Endothelial cell of umbilical vein (primary cell): ENCODE measurements around the gene BBC3. TPM values are rescaled to one million over a fixed set of nuclear protein-coding genes. Genes with fewer than 3 reads are reported as not detected.

ENCODE experiments used
- BruUV-seq: library from RNA; stranded (reverse); fragments of 400-500 nt; replicated peaks from 2 replicates; lab custom pipeline; 2021; lab: Mats Ljungman, UMichigan
- CTCF ChIA-PET: fragments of 300-600, 350-600 bp; sonication (Branson Sonifier 250); formaldehyde crosslinking; loops from one replicate; lab custom pipeline; 2021; ENCODE audit warnings: antibody characterized with exemption, inconsistent platforms; lab: Charles Lee
- POLR2A ChIA-PET: fragments of 300-600, 350-600 bp; sonication (Branson Sonifier 250); formaldehyde crosslinking; loops from one replicate; lab custom pipeline; 2021; ENCODE audit warnings: antibody characterized with exemption, inconsistent platforms; lab: Charles Lee
- DNase-seq: peaks from one replicate; pipeline ENCODE4 v3.0.0-alpha.2; 2011; ENCODE audit warnings: low read depth, low spot score
- FAIRE-seq: peaks from 2 replicates; lab custom pipeline; 2011; peaks lifted over from hg19 to GRCh38; lab: Jason Lieb, UNC
- H2AFZ ChIP-seq: 2 replicates; pipeline ENCODE4 v1.6.0; 2012; ENCODE audit warnings: low read depth, low read length, control low read depth, inconsistent platforms
- H3K27ac ChIP-seq: 2 replicates; pipeline ENCODE4 v1.5.1; 2011; ENCODE audit warnings: low read depth, mild to moderate bottlenecking, control low read depth, low read length, moderate library complexity; ENCODE audit not compliant: insufficient read depth
- H3K27me3 ChIP-seq, 2 experiments: 2 replicates each; pipeline versions ENCODE4 v1.6.0 to v1.6.1; 2011; ENCODE audit warnings: low read length in 2 of 2, mixed read lengths in 1 of 2; ENCODE audit not compliant: control insufficient read depth in 2 of 2, insufficient read depth in 2 of 2
- H3K36me3 ChIP-seq, 2 experiments: 2 replicates in 1 of 2; 3 replicates in 1 of 2; pipeline ENCODE4 v1.5.1; 2011; ENCODE audit warnings: low read length in 2 of 2, mild to moderate bottlenecking in 1 of 2, moderate library complexity in 1 of 2; ENCODE audit not compliant: control insufficient read depth in 2 of 2, insufficient read depth in 2 of 2; ENCODE audit errors: extremely low read depth in 1 of 2
- H3K4me1 ChIP-seq: 3 replicates; pipeline ENCODE4 v1.5.1; 2011; ENCODE audit warnings: mild to moderate bottlenecking, low read length; ENCODE audit not compliant: control insufficient read depth, insufficient read depth; ENCODE audit errors: extremely low read depth
- H3K4me2 ChIP-seq: 2 replicates; pipeline ENCODE4 v1.6.1; 2011; ENCODE audit warnings: low read length, control low read depth, mixed read lengths; ENCODE audit not compliant: insufficient read depth
- H3K4me3 ChIP-seq, 3 experiments: fragments of 200-600 bp in 1 of 3; sonication (generic), shearing (Covaris generic) in 1 of 3; replicated peaks in 1 of 3; 2 replicates each; pipeline ENCODE4 v1.5.1; 2011 to 2016; ENCODE audit warnings: control low read depth in 3 of 3, low read length in 3 of 3, mild to moderate bottlenecking in 2 of 3, inconsistent platforms in 1 of 3, low read depth in 1 of 3, moderate library complexity in 1 of 3; ENCODE audit not compliant: insufficient read depth in 1 of 3
- H3K79me2 ChIP-seq: 2 replicates; pipeline ENCODE4 v1.6.0; 2012; ENCODE audit warnings: low read length, inconsistent platforms; ENCODE audit not compliant: control insufficient read depth, insufficient read depth
- H3K9ac ChIP-seq: replicated peaks from 2 replicates; pipeline ENCODE3; 2011; ENCODE audit warnings: low read length, control low read depth; ENCODE audit not compliant: insufficient read depth; ENCODE audit errors: extremely low read depth
- H3K9me1 ChIP-seq: replicated peaks from 3 replicates; pipeline ENCODE4 v1.6.0; 2011; ENCODE audit warnings: mild to moderate bottlenecking, low read length; ENCODE audit not compliant: control insufficient read depth, insufficient read depth; ENCODE audit errors: extremely low read depth
- H3K9me3 ChIP-seq: replicated peaks from 2 replicates; pipeline ENCODE4 v1.5.1; 2012; ENCODE audit warnings: low read length, inconsistent platforms; ENCODE audit not compliant: control insufficient read depth, insufficient read depth
- H4K20me1 ChIP-seq: replicated peaks from 2 replicates; pipeline ENCODE3; 2011; ENCODE audit warnings: mild to moderate bottlenecking, low read length; ENCODE audit not compliant: control insufficient read depth, insufficient read depth; ENCODE audit errors: extremely low read depth
- EZH2 ChIP-seq: IDR thresholded peaks from 2 replicates; pipeline ENCODE4 v1.6.1; 2012; ENCODE audit warnings: borderline replicate concordance, low read depth, mild to moderate bottlenecking, moderate library complexity, low read length, inconsistent platforms; ENCODE audit not compliant: severe bottlenecking
- FOS ChIP-seq: IDR thresholded peaks from 2 replicates; pipeline ENCODE4 v1.6.1; 2011; ENCODE audit warnings: mild to moderate bottlenecking, low read length, moderate library complexity, borderline replicate concordance; ENCODE audit not compliant: insufficient read depth
- GATA2 ChIP-seq: IDR thresholded peaks from 2 replicates; pipeline ENCODE4 v1.7.0; 2011; ENCODE audit warnings: low read depth, mild to moderate bottlenecking, moderate library complexity, mixed read lengths, low read length; ENCODE audit not compliant: insufficient read length, insufficient read depth
- JUN ChIP-seq: IDR thresholded peaks from 2 replicates; pipeline ENCODE4 v1.6.1; 2011; ENCODE audit warnings: borderline replicate concordance, low read depth; ENCODE audit not compliant: insufficient read length, insufficient read depth
- MYC ChIP-seq: IDR thresholded peaks from one replicate; pipeline ENCODE4 v1.6.1; 2011; ENCODE audit warnings: mild to moderate bottlenecking, low read depth, low read length
- POLR2A ChIP-seq: IDR thresholded peaks from 2 replicates; pipeline ENCODE4 v1.6.1; 2012; ENCODE audit warnings: low read depth, mild to moderate bottlenecking, control low read depth, low read length
- POLR2AphosphoS5 ChIP-seq: IDR thresholded peaks from 2 replicates; pipeline ENCODE4 v1.6.1; 2012; ENCODE audit warnings: low read depth, mild to moderate bottlenecking, control low read depth, low read length, moderate library complexity; ENCODE audit not compliant: insufficient read depth
- dilution Hi-C: fragments of 300-500 bp; cut with MboI; formaldehyde crosslinking; loops from one replicate; pipeline ENCODE4 v1.15.0; 2019; ENCODE audit warnings: low sequenced_read_pairs; ENCODE audit not compliant: extremely low pct_ligation_motif_present
- intact Hi-C: fragments of 100-400 bp; cut with micrococcal nuclease; formaldehyde crosslinking; loops from one replicate; pipeline ENCODE4 v1.10.0; 2022
- polyA plus RNA-seq, 4 experiments: library from polyadenylated mRNA; depleted of rRNA in 3 of 4; stranded (reverse) in 3 of 4; unstranded in 1 of 4; fragments of >200 nt; gene quantifications; 2 replicates each; pipeline versions ENCODE4 v1.2.1 to v1.2.3, GENCODE V29; 2011 to 2012; ENCODE audit warnings: missing spikeins in 1 of 4
- total RNA-seq: library from RNA; stranded (reverse); gene quantifications from 2 replicates; pipeline ENCODE4 v1.2.3, GENCODE V29; 2021
- TF ChIP-seq, protein P1 (sequence below): IDR thresholded peaks from 2 replicates; pipeline ENCODE4 v1.6.1; 2011; ENCODE audit not compliant: insufficient read depth, insufficient read length
- TF ChIP-seq, protein P2 (sequence below), 2 donors: IDR thresholded peaks; 1 replicate in 1 of 2; 2 replicates in 1 of 2; pipeline ENCODE4 v1.5.1; 2011; ENCODE audit warnings: low read length in 2 of 2, mild to moderate bottlenecking in 2 of 2, moderate library complexity in 2 of 2, control low read depth in 1 of 2, inconsistent platforms in 1 of 2, low read depth in 1 of 2; ENCODE audit not compliant: insufficient read depth in 1 of 2; ENCODE audit errors: extremely low read depth in 1 of 2

Gene BBC3
- total and polyA plus RNA-seq, 2 donors (not counting 3 experiments of a cell fraction or from before 2014, with no cell fraction given): 11.3 to 35.7 TPM

DNA sequence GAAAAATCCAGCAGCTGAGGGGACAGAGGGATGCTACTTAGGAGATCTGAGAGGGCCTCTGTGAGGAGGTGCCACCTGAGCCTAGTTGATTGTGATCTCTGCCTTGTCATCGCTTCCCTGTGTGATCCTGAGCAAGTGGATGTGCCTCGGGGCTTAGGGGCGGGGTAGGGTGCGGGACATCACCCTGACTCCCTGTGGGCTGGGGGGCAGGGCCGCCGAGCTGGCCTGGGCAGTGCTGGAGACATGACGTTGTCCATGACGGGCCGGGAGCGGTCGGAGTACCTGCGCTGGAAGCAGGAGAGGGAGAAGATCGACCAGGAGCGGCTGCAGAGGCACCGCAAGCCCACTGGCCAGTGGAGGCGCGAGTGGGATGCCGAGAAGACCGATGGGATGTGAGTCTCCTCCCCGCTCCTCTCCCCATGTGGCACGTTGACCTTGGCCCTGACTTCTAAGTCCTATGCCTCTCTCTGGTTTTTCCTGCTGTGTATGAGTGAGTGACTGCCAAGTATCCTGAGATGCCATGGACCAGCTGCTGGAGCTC, 35.5 kb upstream of the BBC3 start:
- intact Hi-C loops: no loop called here
- no peaks in the 10 kb centered on the region for H3K9me3 ChIP-seq
- no TSS peak for BruUV-seq
- no peak for DNase-seq
- ChIA-PET CTCF (interaction anchor here (0.7 to 1.0 kb wide), 2 partner anchors 9 to 56 kb away, joined by 3 read pairs; no protein-coding TSS in a partner anchor), POLR2A (interaction anchor here (0.5 kb wide), 1 partner anchor 1700 kb away, joined by 5 read pairs; no protein-coding TSS in a partner anchor)
- no peak overlapping the region for H3K27ac ChIP-seq
- H2AFZ ChIP-seq: no peak overlapping the region
- TF ChIP-seq, protein P1, sequence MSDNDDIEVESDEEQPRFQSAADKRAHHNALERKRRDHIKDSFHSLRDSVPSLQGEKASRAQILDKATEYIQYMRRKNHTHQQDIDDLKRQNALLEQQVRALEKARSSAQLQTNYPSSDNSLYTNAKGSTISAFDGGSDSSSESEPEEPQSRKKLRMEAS: no peak
- TF ChIP-seq POLR2A: no peak
- TF ChIP-seq FOS: no peak
- TF ChIP-seq EZH2: no peak
- no peak for TF ChIP-seq GATA2
- TF ChIP-seq, protein P2, sequence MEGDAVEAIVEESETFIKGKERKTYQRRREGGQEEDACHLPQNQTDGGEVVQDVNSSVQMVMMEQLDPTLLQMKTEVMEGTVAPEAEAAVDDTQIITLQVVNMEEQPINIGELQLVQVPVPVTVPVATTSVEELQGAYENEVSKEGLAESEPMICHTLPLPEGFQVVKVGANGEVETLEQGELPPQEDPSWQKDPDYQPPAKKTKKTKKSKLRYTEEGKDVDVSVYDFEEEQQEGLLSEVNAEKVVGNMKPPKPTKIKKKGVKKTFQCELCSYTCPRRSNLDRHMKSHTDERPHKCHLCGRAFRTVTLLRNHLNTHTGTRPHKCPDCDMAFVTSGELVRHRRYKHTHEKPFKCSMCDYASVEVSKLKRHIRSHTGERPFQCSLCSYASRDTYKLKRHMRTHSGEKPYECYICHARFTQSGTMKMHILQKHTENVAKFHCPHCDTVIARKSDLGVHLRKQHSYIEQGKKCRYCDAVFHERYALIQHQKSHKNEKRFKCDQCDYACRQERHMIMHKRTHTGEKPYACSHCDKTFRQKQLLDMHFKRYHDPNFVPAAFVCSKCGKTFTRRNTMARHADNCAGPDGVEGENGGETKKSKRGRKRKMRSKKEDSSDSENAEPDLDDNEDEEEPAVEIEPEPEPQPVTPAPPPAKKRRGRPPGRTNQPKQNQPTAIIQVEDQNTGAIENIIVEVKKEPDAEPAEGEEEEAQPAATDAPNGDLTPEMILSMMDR (IDR thresholded peaks at IDR 0.05; ENCODE audit: extremely low read depth in 1 of 2, insufficient read depth in 1 of 2, low read depth in 1 of 2, low read length in 2 of 2): no peak
- no peak for TF ChIP-seq JUN
- no peak for TF ChIP-seq POLR2AphosphoS5
- no peak for TF ChIP-seq MYC
- no peak overlapping the region for H3K4me3 ChIP-seq
- H3K27me3 ChIP-seq: no peaks in the 10 kb centered on the region
- peaks cover 0 to 37% of the 10 kb centered on the region in 2 experiments for H3K36me3 ChIP-seq
- no peaks in the 10 kb centered on the region for H3K79me2 ChIP-seq
- no peak overlapping the region for H3K4me2 ChIP-seq
- dilution Hi-C loops: no loop called here
- no peak overlapping the region for H3K9ac ChIP-seq
- H3K9me1 ChIP-seq: no peaks in the 10 kb centered on the region
- no peaks in the 10 kb centered on the region for H4K20me1 ChIP-seq
- no peak for FAIRE-seq
- no peaks in the 10 kb centered on the region for H3K4me1 ChIP-seq
